Caco-2 (cell line): ENCODE data around the gene ALDOA. TPM values are rescaled to one million over a fixed set of nuclear protein-coding genes. Genes with fewer than 3 reads are reported as not detected.
"Not testable (repeated sequence)": the region's sequence is repeated elsewhere in the genome, so short reads cannot be mapped to it uniquely, and the experiment has no call there.

Experiments used
- BruUV-seq: library from RNA; stranded (reverse); fragments of 400-500 nt; replicated peaks from 2 replicates; lab custom pipeline; 2021; lab: Mats Ljungman, UMichigan
- CTCF ChIA-PET: fragments of 300-600 bp; sonication (Branson Sonifier 250); formaldehyde crosslinking; loops from one replicate; lab custom pipeline; 2022; ENCODE audit warnings: antibody characterized with exemption; lab: Charles Lee
- POLR2A ChIA-PET: fragments of 300-600 bp; sonication (Branson Sonifier 250); formaldehyde crosslinking; loops from one replicate; lab custom pipeline; 2022; ENCODE audit warnings: antibody characterized with exemption; lab: Charles Lee
- DNase-seq, 2 experiments: peaks; one replicate each; pipeline versions ENCODE4 v3.0.0 to v3.0.0-alpha.2; 2020 to 2022
- H3K27me3 ChIP-seq: replicated peaks from 2 replicates; pipeline ENCODE4 v1.6.0; 2011; ENCODE audit warnings: low read length; ENCODE audit not compliant: control insufficient read depth, insufficient read depth
- H3K36me3 ChIP-seq: 2 replicates; pipeline ENCODE4 v1.5.1; 2011; ENCODE audit warnings: low read length; ENCODE audit not compliant: control insufficient read depth, insufficient read depth
- H3K4me1 ChIP-seq: fragments of 250-450 bp; sonication (Bioruptor Pico); 2 replicates; pipeline ENCODE4 v1.5.1; 2020; ENCODE audit warnings: mild to moderate bottlenecking
- H3K4me3 ChIP-seq: 2 replicates; pipeline ENCODE4 v1.5.1; 2011; ENCODE audit warnings: low read depth, mild to moderate bottlenecking, control low read depth, low read length
- H3K9me3 ChIP-seq: fragments of 250-450 bp; sonication (Bioruptor Pico); 2 replicates; pipeline ENCODE4 v1.5.1; 2020; ENCODE audit warnings: mild to moderate bottlenecking, moderate library complexity
- H3K27ac Mint-ChIP-seq: one replicate; pipeline ENCODE4 v1.8.0; 2022; ENCODE audit warnings: mixed read lengths; ENCODE audit not compliant: unreplicated experiment
- H3K27me3 Mint-ChIP-seq: one replicate; pipeline ENCODE4 v1.8.0; 2022; ENCODE audit warnings: mixed read lengths; ENCODE audit not compliant: insufficient read depth, unreplicated experiment
- H3K36me3 Mint-ChIP-seq: one replicate; pipeline ENCODE4 v1.8.0; 2022; ENCODE audit warnings: mild to moderate bottlenecking, mixed read lengths; ENCODE audit not compliant: insufficient read depth, unreplicated experiment
- H3K4me1 Mint-ChIP-seq: one replicate; pipeline ENCODE4 v1.8.0; 2022; ENCODE audit warnings: low read depth, mixed read lengths; ENCODE audit not compliant: unreplicated experiment
- H3K4me3 Mint-ChIP-seq: one replicate; pipeline ENCODE4 v1.8.0; 2022; ENCODE audit warnings: mild to moderate bottlenecking, moderate library complexity, mixed read lengths; ENCODE audit not compliant: unreplicated experiment
- H3K9me3 Mint-ChIP-seq: one replicate; pipeline ENCODE4 v1.8.0; 2022; ENCODE audit warnings: mixed read lengths; ENCODE audit not compliant: unreplicated experiment
- CTCF ChIP-seq, 2 experiments: fragments of 200-600 bp in 1 of 2; IDR thresholded peaks; 1 replicate in 1 of 2; 2 replicates in 1 of 2; pipeline versions ENCODE4 v1.5.1 to v1.8.0; 2011 to 2022; ENCODE audit warnings: antibody characterized with exemption in 1 of 2, control low read depth in 1 of 2, inconsistent platforms in 1 of 2, low read depth in 1 of 2, low read length in 1 of 2, mild to moderate bottlenecking in 1 of 2, moderate library complexity in 1 of 2; ENCODE audit not compliant: insufficient read depth in 1 of 2, severe bottlenecking in 1 of 2, unreplicated experiment in 1 of 2
- intact Hi-C: fragments of 100-400 bp; cut with micrococcal nuclease; formaldehyde crosslinking; loops from one replicate; pipeline ENCODE4 v1.10.0; 2022; ENCODE audit not compliant: unreplicated experiment
- total RNA-seq: library from RNA; stranded (reverse); gene quantifications from 2 replicates; pipeline ENCODE4 v1.2.3, GENCODE V29; 2022

The ALDOA gene
- total RNA-seq, 1 experiment from 2014 or later: 675 TPM

GRCh38 chr16:30040221-30040620 lies 25.3 kb upstream of the ALDOA start:
- no TSS peak for BruUV-seq
- no peaks in the 10 kb centered on the region for H3K4me1 ChIP-seq
- H3K27me3 ChIP-seq: no peaks in the 10 kb centered on the region
- DNase-seq: no peak
- intact Hi-C loops: no loop called here
- no peaks in the 10 kb centered on the region for H3K9me3 ChIP-seq
- no peak overlapping the region for H3K4me3 Mint-ChIP-seq
- no peaks in the 10 kb centered on the region for H3K4me1 Mint-ChIP-seq
- H3K27me3 Mint-ChIP-seq: peaks cover 3% of the 10 kb centered on the region
- no peak overlapping the region for H3K4me3 ChIP-seq
- POLR2A ChIA-PET: no interaction called here
- H3K27ac Mint-ChIP-seq: no peak overlapping the region
- no peak for TF ChIP-seq CTCF (IDR thresholded peaks at IDR 0.05; ENCODE audit: insufficient read depth in 1 of 2, low read depth in 1 of 2, low read length in 1 of 2, severe bottlenecking in 1 of 2, unreplicated experiment in 1 of 2)
- H3K36me3 ChIP-seq: no peaks in the 10 kb centered on the region
- CTCF ChIA-PET: no interaction called here
- H3K36me3 Mint-ChIP-seq: no peaks in the 10 kb centered on the region
- no peaks in the 10 kb centered on the region for H3K9me3 Mint-ChIP-seq

- H3K9me3 Mint-ChIP-seq, H3K36me3 ChIP-seq, H3K4me3 Mint-ChIP-seq, H3K27me3 Mint-ChIP-seq, H3K9me3 ChIP-seq, H3K4me3 ChIP-seq, H3K4me1 ChIP-seq, H3K36me3 Mint-ChIP-seq, H3K27me3 ChIP-seq, CTCF ChIA-PET, BruUV-seq, intact Hi-C loops, H3K27ac Mint-ChIP-seq, POLR2A ChIA-PET, H3K4me1 Mint-ChIP-seq, DNase-seq: not testable (repeated sequence)
Measured at GRCh38 chr16:30040690-30041089, 24.9 kb upstream of the ALDOA start.

- ChIA-PET POLR2A (no interaction called here), CTCF (interaction anchor here (0.6 to 0.9 kb wide), 2 partner anchors 10 to 1101 kb away, joined by 3 to 4 read pairs; no protein-coding TSS in a partner anchor)
- intact Hi-C loops: no loop called here
- Mint-ChIP-seq H3K36me3 (no peaks in the 10 kb centered on the region), H3K4me1 (no peaks in the 10 kb centered on the region), H3K9me3 (no peaks in the 10 kb centered on the region), H3K27me3 (no peaks in the 10 kb centered on the region), H3K4me3 (no peak overlapping the region), H3K27ac (no peak overlapping the region)
- DNase-seq: no peak
- no peaks in the 10 kb centered on the region for H3K4me1 ChIP-seq
- peak in 1 of 2 experiments; percentile 56 for TF ChIP-seq CTCF (IDR thresholded peaks at IDR 0.05; ENCODE audit: insufficient read depth in 1 of 2, low read depth in 1 of 2, low read length in 1 of 2, severe bottlenecking in 1 of 2, unreplicated experiment in 1 of 2)
- no peaks in the 10 kb centered on the region for H3K9me3 ChIP-seq
- no peak overlapping the region for H3K4me3 ChIP-seq
- BruUV-seq: no TSS peak
- H3K27me3 ChIP-seq: no peaks in the 10 kb centered on the region
- no peaks in the 10 kb centered on the region for H3K36me3 ChIP-seq
Measured at GRCh38 chr16:30041841-30042240, 23.7 kb upstream of the ALDOA start.

- H3K27me3 ChIP-seq: no peaks in the 10 kb centered on the region
- Mint-ChIP-seq H3K4me1 (no peaks in the 10 kb centered on the region), H3K9me3 (no peaks in the 10 kb centered on the region), H3K36me3 (no peaks in the 10 kb centered on the region), H3K4me3 (no peak overlapping the region), H3K27me3 (no peaks in the 10 kb centered on the region), H3K27ac (no peak overlapping the region)
- H3K9me3 ChIP-seq: no peaks in the 10 kb centered on the region
- no peak for DNase-seq
- ChIA-PET POLR2A (no interaction called here), CTCF (no interaction called here)
- no TSS peak for BruUV-seq
- TF ChIP-seq CTCF (IDR thresholded peaks at IDR 0.05; ENCODE audit: insufficient read depth in 1 of 2, low read depth in 1 of 2, low read length in 1 of 2, severe bottlenecking in 1 of 2, unreplicated experiment in 1 of 2): no peak
- H3K4me1 ChIP-seq: no peaks in the 10 kb centered on the region
- intact Hi-C loops: no loop called here
- no peak overlapping the region for H3K4me3 ChIP-seq
- H3K36me3 ChIP-seq: no peaks in the 10 kb centered on the region
Measured at GRCh38 chr16:30046178-30046577, 19.4 kb upstream of the ALDOA start.
